ENCODE measurements around the gene TRMT11.
A peak's percentile ranks its signal among the peaks of the same experiment; 100 is the strongest.
"Not testable (repeated sequence)": the region's sequence is repeated elsewhere in the genome, so short reads cannot be mapped to it uniquely, and the experiment has no call there.

The TRMT11 gene

GRCh38 chr6:126042001-126042419, 55.7 kb downstream of the TRMT11 start:
- DNase-seq (ENCODE audit: low read depth, low spot score): peak; percentile 40

- DNase-seq (ENCODE audit: low read depth, low spot score): no peak
Measured at GRCh38 chr6:126047648-126048047, 61.3 kb downstream of the TRMT11 start.

GRCh38 chr6:126048635-126049034, 62.3 kb downstream of the TRMT11 start:
- DNase-seq (ENCODE audit: low read depth, low spot score): no peak

- DNase-seq (ENCODE audit: low read depth, low spot score): no peak
Measured at GRCh38 chr6:126050795-126051194, 64.5 kb downstream of the TRMT11 start.

GRCh38 chr6:126051791-126052190, 65.5 kb downstream of the TRMT11 start:
- no peak for DNase-seq (ENCODE audit: low read depth, low spot score)

- DNase-seq (ENCODE audit: low read depth, low spot score): no peak
Measured at GRCh38 chr6:126052485-126052884, 66.1 kb downstream of the TRMT11 start.

- DNase-seq (ENCODE audit: low read depth, low spot score): peak; percentile 48
Measured at GRCh38 chr6:126054258-126054702, 67.9 kb downstream of the TRMT11 start.

- no peak for DNase-seq (ENCODE audit: low read depth, low spot score)
Measured at GRCh38 chr6:126054802-126055201, 68.5 kb downstream of the TRMT11 start.

- no peak for DNase-seq (ENCODE audit: low read depth, low spot score)
Measured at GRCh38 chr6:126055449-126055848, 69.1 kb downstream of the TRMT11 start.

- no peak for DNase-seq (ENCODE audit: low read depth, low spot score)
Measured at GRCh38 chr6:126056355-126057004, 70.1 kb downstream of the TRMT11 start.

GRCh38 chr6:126058085-126058484, 71.7 kb downstream of the TRMT11 start:
- not testable (repeated sequence) for DNase-seq (ENCODE audit: low read depth, low spot score)

- DNase-seq (ENCODE audit: low read depth, low spot score): no peak
Measured at GRCh38 chr6:126060400-126060799, 74.1 kb downstream of the TRMT11 start.

GRCh38 chr6:126063512-126064146, 77.3 kb downstream of the TRMT11 start:
- peak; percentile 24 for DNase-seq (ENCODE audit: low read depth, low spot score)

GRCh38 chr6:126064257-126064747, 78.0 kb downstream of the TRMT11 start:
- DNase-seq (ENCODE audit: low read depth, low spot score): no peak

GRCh38 chr6:126064748-126065401, 78.5 kb downstream of the TRMT11 start:
- DNase-seq (ENCODE audit: low read depth, low spot score): no peak

GRCh38 chr6:126066053-126067048, 80.0 kb downstream of the TRMT11 start:
- no peak for DNase-seq (ENCODE audit: low read depth, low spot score)

GRCh38 chr6:126067073-126067472, 80.7 kb downstream of the TRMT11 start:
- DNase-seq (ENCODE audit: low read depth, low spot score): no peak

GRCh38 chr6:126069449-126069848, 83.1 kb downstream of the TRMT11 start:
- DNase-seq (ENCODE audit: low read depth, low spot score): no peak

GRCh38 chr6:126071000-126071647, 84.8 kb downstream of the TRMT11 start:
- no peak for DNase-seq (ENCODE audit: low read depth, low spot score)

- no peak for DNase-seq (ENCODE audit: low read depth, low spot score)
Measured at GRCh38 chr6:126072172-126072571, 85.8 kb downstream of the TRMT11 start.

- DNase-seq (ENCODE audit: low read depth, low spot score): no peak
Measured at GRCh38 chr6:126072834-126073233, 86.5 kb downstream of the TRMT11 start.
